HCT116 (cell line): ENCODE results near the gene SBF1. TPM values are rescaled to one million over a fixed set of nuclear protein-coding genes. Genes with fewer than 3 reads are reported as not detected.

ENCODE experiments used
- ATAC-seq: fragments of 200-7000 bp; cut with Tn5 transposase; 2 replicates; pipeline ENCODE4 v1.9.1; 2020; ENCODE audit warnings: mild to moderate bottlenecking, moderate library complexity
- BruUV-seq: library from RNA; stranded (reverse); fragments of 400-500 nt; replicated peaks from 2 replicates; lab custom pipeline; 2021; lab: Mats Ljungman, UMichigan
- CTCF ChIA-PET: fragments of 300-600 bp; sonication (Branson Sonifier 250); formaldehyde crosslinking; loops from one replicate; lab custom pipeline; 2021; ENCODE audit warnings: antibody characterized with exemption; lab: Charles Lee
- POLR2A ChIA-PET: fragments of 300-600, 350-600 bp; sonication (Branson Sonifier 250); formaldehyde crosslinking; loops from one replicate; lab custom pipeline; 2021; ENCODE audit warnings: antibody characterized with exemption; lab: Charles Lee
- RAD21 ChIA-PET, 2 experiments: fragments of 300-600 bp; sonication (Branson Sonifier 250); formaldehyde crosslinking; loops; one replicate each; lab custom pipeline; 2023; ENCODE audit warnings: low total read pairs in 2 of 2; ENCODE audit not compliant: uncharacterized antibody in 2 of 2, unreplicated experiment in 2 of 2, low non-redundant PET in 1 of 2; lab: Charles Lee
- DNase-seq: peaks from one replicate; pipeline ENCODE4 v3.0.0-alpha.2; 2010; ENCODE audit warnings: low read depth, low spot score
- H2AFZ ChIP-seq: fragments of 200-600 bp; shearing (Covaris generic), sonication (generic); 2 replicates; pipeline ENCODE4 v1.6.1; 2017; ENCODE audit warnings: low read depth, mixed run types, mixed read lengths, antibody characterized with exemption, low read length; ENCODE audit not compliant: poor library complexity, severe bottlenecking
- H3K27ac ChIP-seq: 2 replicates; pipeline ENCODE4 v1.5.1; 2012; ENCODE audit warnings: low read depth, low read length
- H3K27me3 ChIP-seq: fragments of 200-600 bp; sonication (generic); 2 replicates; pipeline ENCODE4 v1.6.1; 2016; ENCODE audit warnings: mixed run types, low read length, mixed read lengths; ENCODE audit not compliant: insufficient read depth
- H3K36me3 ChIP-seq, 2 experiments: fragments of 200-500 bp in 1 of 2; fragments of 200-600 bp in 1 of 2; sonication (Bioruptor generic) in 1 of 2; sonication (generic) in 1 of 2; 2 replicates each; pipeline versions ENCODE4 v1.5.1 to v1.6.1; 2014 to 2016; ENCODE audit warnings: low read length in 2 of 2, inconsistent platforms in 1 of 2, mixed read lengths in 1 of 2, mixed run types in 1 of 2; ENCODE audit not compliant: insufficient read depth in 2 of 2, control insufficient read depth in 1 of 2
- H3K4me1 ChIP-seq, 2 experiments: fragments of 200-600 bp in 1 of 2; sonication (generic) in 1 of 2; 2 replicates each; pipeline versions ENCODE4 v1.5.1 to v1.6.1; 2012 to 2017; ENCODE audit warnings: low read length in 2 of 2, inconsistent platforms in 1 of 2, mild to moderate bottlenecking in 1 of 2, mixed read lengths in 1 of 2, mixed run types in 1 of 2, moderate library complexity in 1 of 2; ENCODE audit not compliant: insufficient read depth in 2 of 2, control insufficient read depth in 1 of 2
- H3K4me2 ChIP-seq: fragments of 200-600 bp; sonication (generic); 2 replicates; pipeline ENCODE4 v1.6.1; 2017; ENCODE audit warnings: mixed run types, low read length, mixed read lengths
- H3K4me3 ChIP-seq, 2 experiments: fragments of 200-600 bp in 1 of 2; sonication (generic) in 1 of 2; replicated peaks in 1 of 2; 2 replicates each; pipeline ENCODE4 v1.5.1; 2011 to 2016; ENCODE audit warnings: low read length in 2 of 2, control low read depth in 1 of 2, low read depth in 1 of 2, mild to moderate bottlenecking in 1 of 2, mixed read lengths in 1 of 2, mixed run types in 1 of 2
- H3K79me2 ChIP-seq: fragments of 200-600 bp; sonication (generic); 2 replicates; pipeline ENCODE4 v1.6.1; 2017; ENCODE audit warnings: mild to moderate bottlenecking, mixed run types, low read length, moderate library complexity, mixed read lengths; ENCODE audit not compliant: insufficient read depth
- H3K9ac ChIP-seq: fragments of 200-600 bp; sonication (generic); 2 replicates; pipeline ENCODE4 v1.6.1; 2016; ENCODE audit warnings: low read length, mixed read lengths
- H3K9me2 ChIP-seq: fragments of 200-600 bp; sonication (generic), shearing (Covaris generic); 2 replicates; pipeline ENCODE4 v1.6.1; 2017; ENCODE audit warnings: mixed run types, mild to moderate bottlenecking, moderate library complexity; ENCODE audit not compliant: insufficient read depth
- H3K9me3 ChIP-seq, 2 experiments: fragments of 200-500 bp in 1 of 2; fragments of 200-600 bp in 1 of 2; sonication (Bioruptor generic) in 1 of 2; sonication (generic) in 1 of 2; 2 replicates each; pipeline ENCODE4 v1.6.1; 2014 to 2017; ENCODE audit warnings: low read length in 2 of 2, mixed read lengths in 2 of 2, inconsistent platforms in 1 of 2, low read depth in 1 of 2, mild to moderate bottlenecking in 1 of 2, mixed run types in 1 of 2, moderate library complexity in 1 of 2; ENCODE audit not compliant: control insufficient read depth in 1 of 2, insufficient read depth in 1 of 2
- H4K20me1 ChIP-seq: fragments of 200-600 bp; sonication (generic), shearing (Covaris generic); 2 replicates; pipeline ENCODE4 v1.6.1; 2017; ENCODE audit warnings: mixed run types, mild to moderate bottlenecking, moderate library complexity; ENCODE audit not compliant: insufficient read depth
- CEBPB ChIP-seq: IDR thresholded peaks from 2 replicates; pipeline ENCODE4 v1.6.1; 2012; ENCODE audit warnings: low read depth
- ELF1 ChIP-seq: IDR thresholded peaks from 2 replicates; pipeline ENCODE4 v1.6.1; 2012; ENCODE audit warnings: low read depth, borderline replicate concordance
- EZH2 ChIP-seq: fragments of 200-600 bp; sonication (generic); IDR thresholded peaks from 2 replicates; pipeline ENCODE4 v1.6.1; 2017; ENCODE audit warnings: antibody characterized with exemption, mixed run types
- POLR2AphosphoS5 ChIP-seq: IDR thresholded peaks from 2 replicates; pipeline ENCODE4 v1.6.1; 2011; ENCODE audit warnings: mild to moderate bottlenecking, low read depth, low read length, moderate library complexity
- SP1 ChIP-seq: IDR thresholded peaks from 2 replicates; pipeline ENCODE4 v1.6.1; 2012; ENCODE audit warnings: low read depth
- YY1 ChIP-seq: IDR thresholded peaks from 2 replicates; pipeline ENCODE4 v1.6.1; 2011; ENCODE audit warnings: low read length, low read depth, moderate library complexity, mild to moderate bottlenecking; ENCODE audit not compliant: insufficient replicate concordance; ENCODE audit errors: extremely low read depth
- intact Hi-C: fragments of 100-400 bp; cut with micrococcal nuclease; formaldehyde crosslinking; loops from 2 replicates; pipeline ENCODE4 v1.10.0; 2022
- total RNA-seq: library from RNA; stranded (reverse); gene quantifications from one replicate; pipeline ENCODE4 v1.2.1, GENCODE V29; 2021; ENCODE audit not compliant: unreplicated experiment
- TF ChIP-seq, protein P1 (sequence below): IDR thresholded peaks from 2 replicates; pipeline ENCODE4 v1.6.1; 2012; ENCODE audit warnings: low read depth

The SBF1 gene
- total RNA-seq, 1 experiment from 2014 or later, result 91.1 TPM

DNA sequence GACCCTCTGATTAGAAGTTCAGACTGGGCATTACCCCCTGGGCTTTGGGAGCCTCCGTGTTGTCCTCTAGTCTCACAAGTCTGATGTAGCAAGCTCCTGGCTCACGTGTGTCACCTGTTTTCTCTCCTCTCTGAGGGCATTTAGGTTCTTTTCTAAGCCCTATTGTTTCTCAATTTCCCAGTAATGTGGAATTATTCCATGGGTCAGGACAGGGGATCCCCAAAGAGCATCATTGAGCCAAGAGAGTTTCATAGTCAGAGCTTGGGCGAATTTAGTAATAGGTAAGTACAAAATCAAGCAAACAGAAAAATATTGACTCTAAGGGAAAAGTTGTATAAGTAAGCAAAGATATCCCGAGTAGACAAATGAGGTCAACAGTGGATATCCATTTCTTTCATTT lies 74.4 kb downstream of the SBF1 start:
- Histone ChIP-seq H3K79me2 (peaks cover 45% of the 10 kb centered on the region), H3K27ac (no peak overlapping the region), H3K9ac (no peak overlapping the region), H3K36me3 (peaks cover 4 to 19% of the 10 kb centered on the region in 2 experiments; a peak in 3 of 4 replicates), H3K4me1 (no peaks in the 10 kb centered on the region), H2AFZ (no peak overlapping the region), H4K20me1 (no peaks in the 10 kb centered on the region), H3K9me2 (no peaks in the 10 kb centered on the region), H3K4me2 (no peak overlapping the region), H3K4me3 (no peak overlapping the region), H3K9me3 (no peaks in the 10 kb centered on the region), H3K27me3 (no peaks in the 10 kb centered on the region)
- BruUV-seq, result no TSS peak
- POLR2A ChIA-PET, result no interaction called here
- no peak for ATAC-seq
- CTCF ChIA-PET, result interaction anchor here (0.7 to 2.6 kb wide), 5 partner anchors 8 to 150 kb away, joined by 3 to 9 read pairs (median 3); partner anchors contain the start of gene HDAC10
- RAD21 ChIA-PET, result interaction anchor here in 1 of 2 experiments (1.5 kb wide), 1 partner anchor 125 kb away, joined by 6 read pairs; the partner anchor contains the start of gene SCO2
- no peak for DNase-seq
- intact Hi-C loops, result no loop called here
- TF ChIP-seq, protein P1, sequence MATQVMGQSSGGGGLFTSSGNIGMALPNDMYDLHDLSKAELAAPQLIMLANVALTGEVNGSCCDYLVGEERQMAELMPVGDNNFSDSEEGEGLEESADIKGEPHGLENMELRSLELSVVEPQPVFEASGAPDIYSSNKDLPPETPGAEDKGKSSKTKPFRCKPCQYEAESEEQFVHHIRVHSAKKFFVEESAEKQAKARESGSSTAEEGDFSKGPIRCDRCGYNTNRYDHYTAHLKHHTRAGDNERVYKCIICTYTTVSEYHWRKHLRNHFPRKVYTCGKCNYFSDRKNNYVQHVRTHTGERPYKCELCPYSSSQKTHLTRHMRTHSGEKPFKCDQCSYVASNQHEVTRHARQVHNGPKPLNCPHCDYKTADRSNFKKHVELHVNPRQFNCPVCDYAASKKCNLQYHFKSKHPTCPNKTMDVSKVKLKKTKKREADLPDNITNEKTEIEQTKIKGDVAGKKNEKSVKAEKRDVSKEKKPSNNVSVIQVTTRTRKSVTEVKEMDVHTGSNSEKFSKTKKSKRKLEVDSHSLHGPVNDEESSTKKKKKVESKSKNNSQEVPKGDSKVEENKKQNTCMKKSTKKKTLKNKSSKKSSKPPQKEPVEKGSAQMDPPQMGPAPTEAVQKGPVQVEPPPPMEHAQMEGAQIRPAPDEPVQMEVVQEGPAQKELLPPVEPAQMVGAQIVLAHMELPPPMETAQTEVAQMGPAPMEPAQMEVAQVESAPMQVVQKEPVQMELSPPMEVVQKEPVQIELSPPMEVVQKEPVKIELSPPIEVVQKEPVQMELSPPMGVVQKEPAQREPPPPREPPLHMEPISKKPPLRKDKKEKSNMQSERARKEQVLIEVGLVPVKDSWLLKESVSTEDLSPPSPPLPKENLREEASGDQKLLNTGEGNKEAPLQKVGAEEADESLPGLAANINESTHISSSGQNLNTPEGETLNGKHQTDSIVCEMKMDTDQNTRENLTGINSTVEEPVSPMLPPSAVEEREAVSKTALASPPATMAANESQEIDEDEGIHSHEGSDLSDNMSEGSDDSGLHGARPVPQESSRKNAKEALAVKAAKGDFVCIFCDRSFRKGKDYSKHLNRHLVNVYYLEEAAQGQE, result no peak
- TF ChIP-seq YY1, result no peak
- no peak for TF ChIP-seq SP1
- TF ChIP-seq CEBPB, result no peak
- TF ChIP-seq POLR2AphosphoS5, result no peak
- TF ChIP-seq ELF1, result no peak
- TF ChIP-seq EZH2, result no peak
